Measurements from ENCODE around the gene DLGAP1.
A peak's percentile ranks its signal among the peaks of the same experiment; 100 is the strongest.

Gene DLGAP1

GRCh38 chr18:3541549-3542386 lies 913.3 kb downstream of the DLGAP1 start:
- H3K27ac ChIP-seq (ENCODE audit: insufficient read depth in 1 of 2, low read depth in 1 of 2, low read length in 2 of 2, poor library complexity in 1 of 2, severe bottlenecking in 2 of 2): no peak overlapping the region
- H3K4me1 ChIP-seq (ENCODE audit: control extremely low read depth in 1 of 4, control insufficient read depth in 4 of 4, insufficient read depth in 4 of 4, low read length in 3 of 4): no peaks in the 10 kb centered on the region
- no peak for DNase-seq
- H3K4me3 ChIP-seq (ENCODE audit: control insufficient read depth in 1 of 7, extremely low read depth in 1 of 7, insufficient read depth in 4 of 7, low read depth in 2 of 7, low read length in 6 of 7): no peak overlapping the region
- no peaks in the 10 kb centered on the region for H3K36me3 ChIP-seq (ENCODE audit: control insufficient read depth in 4 of 4, insufficient read depth in 4 of 4, low read length in 3 of 4)
- 100% methylated on average over 3 of the region's 5 CpGs for WGBS (ENCODE audit: insufficient coverage)
- ChIA-PET POLR2A (no interaction called here), CTCF (interaction anchor here (0.6 kb wide), 1 partner anchor 159 kb away, joined by 3 read pairs; no protein-coding TSS in a partner anchor)
- H3K9me3 ChIP-seq (ENCODE audit: control extremely low read depth in 1 of 5, control insufficient read depth in 4 of 5, insufficient read depth in 2 of 5, low read depth in 1 of 5, low read length in 4 of 5): no peaks in the 10 kb centered on the region
- no peaks in the 10 kb centered on the region for H3K27me3 ChIP-seq (replicated peaks in 2 of 5; ENCODE audit: control insufficient read depth in 4 of 5, insufficient read depth in 5 of 5, low read length in 4 of 5)

- no peaks in the 10 kb centered on the region for H3K4me1 ChIP-seq (ENCODE audit: control extremely low read depth in 1 of 4, control insufficient read depth in 4 of 4, insufficient read depth in 4 of 4, low read length in 3 of 4)
- 91% methylated on average over 5 of the region's 6 CpGs for WGBS (ENCODE audit: insufficient coverage)
- no peak for DNase-seq
- H3K27me3 ChIP-seq (replicated peaks in 2 of 5; ENCODE audit: control insufficient read depth in 4 of 5, insufficient read depth in 5 of 5, low read length in 4 of 5): no peaks in the 10 kb centered on the region
- CTCF ChIA-PET: no interaction called here
- H3K36me3 ChIP-seq (ENCODE audit: control insufficient read depth in 4 of 4, insufficient read depth in 4 of 4, low read length in 3 of 4): no peaks in the 10 kb centered on the region
- H3K9me3 ChIP-seq (ENCODE audit: control extremely low read depth in 1 of 5, control insufficient read depth in 4 of 5, insufficient read depth in 2 of 5, low read depth in 1 of 5, low read length in 4 of 5): no peaks in the 10 kb centered on the region
- H3K27ac ChIP-seq (ENCODE audit: insufficient read depth in 1 of 2, low read depth in 1 of 2, low read length in 2 of 2, poor library complexity in 1 of 2, severe bottlenecking in 2 of 2): no peak overlapping the region
- no peak overlapping the region for H3K4me3 ChIP-seq (ENCODE audit: control insufficient read depth in 1 of 7, extremely low read depth in 1 of 7, insufficient read depth in 4 of 7, low read depth in 2 of 7, low read length in 6 of 7)
- POLR2A ChIA-PET: interaction anchor here (0.6 kb wide), 1 partner anchor 86 kb away, joined by 6 read pairs; no protein-coding TSS in a partner anchor
Measured at GRCh38 chr18:3540805-3541548, 914.1 kb downstream of the DLGAP1 start.

- POLR2A ChIA-PET: no interaction called here
- no peaks in the 10 kb centered on the region for H3K27me3 ChIP-seq (replicated peaks in 2 of 5; ENCODE audit: control insufficient read depth in 4 of 5, insufficient read depth in 5 of 5, low read length in 4 of 5)
- DNase-seq: peak in 1 of 3 donors; percentile 6
- CTCF ChIA-PET: interaction anchor here (0.6 kb wide), 1 partner anchor 10 kb away, joined by 3 read pairs; no protein-coding TSS in a partner anchor
- no peaks in the 10 kb centered on the region for H3K36me3 ChIP-seq (ENCODE audit: control insufficient read depth in 4 of 4, insufficient read depth in 4 of 4, low read length in 3 of 4)
- no peak overlapping the region for H3K4me3 ChIP-seq (ENCODE audit: control insufficient read depth in 1 of 7, extremely low read depth in 1 of 7, insufficient read depth in 4 of 7, low read depth in 2 of 7, low read length in 6 of 7)
- H3K27ac ChIP-seq (ENCODE audit: insufficient read depth in 1 of 2, low read depth in 1 of 2, low read length in 2 of 2, poor library complexity in 1 of 2, severe bottlenecking in 2 of 2): no peak overlapping the region
- peaks cover 0 to 2% (median 0%) of the 10 kb centered on the region in 5 experiments for H3K9me3 ChIP-seq (ENCODE audit: control extremely low read depth in 1 of 5, control insufficient read depth in 4 of 5, insufficient read depth in 2 of 5, low read depth in 1 of 5, low read length in 4 of 5)
- H3K4me1 ChIP-seq (ENCODE audit: control extremely low read depth in 1 of 4, control insufficient read depth in 4 of 4, insufficient read depth in 4 of 4, low read length in 3 of 4): no peaks in the 10 kb centered on the region
- 100% methylated on average over 2 of the region's 3 CpGs for WGBS (ENCODE audit: insufficient coverage)
Measured at GRCh38 chr18:3538954-3539617, 916.0 kb downstream of the DLGAP1 start.

DNA sequence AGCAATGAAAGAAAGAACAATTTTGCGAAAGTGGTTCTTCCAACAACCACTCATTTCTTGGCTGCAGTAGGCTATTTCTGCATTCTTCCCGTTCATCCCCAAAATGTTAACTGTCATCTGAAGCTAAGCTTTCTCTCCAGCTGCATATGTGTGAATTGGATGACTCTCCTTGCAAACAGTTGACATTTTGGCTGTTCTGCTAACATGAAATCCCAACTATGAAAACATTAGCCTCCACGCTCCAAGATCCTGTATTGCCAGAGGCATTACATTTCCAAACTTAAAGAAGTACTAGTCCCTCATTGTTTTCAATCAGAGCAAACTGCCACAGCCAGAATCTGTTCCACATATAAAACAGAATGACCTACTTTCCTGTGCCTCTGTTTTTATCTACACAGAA lies 916.7 kb downstream of the DLGAP1 start:
- ChIA-PET CTCF (no interaction called here), POLR2A (no interaction called here)
- H3K27me3 ChIP-seq (replicated peaks in 2 of 5; ENCODE audit: control insufficient read depth in 4 of 5, insufficient read depth in 5 of 5, low read length in 4 of 5): no peaks in the 10 kb centered on the region
- H3K36me3 ChIP-seq (ENCODE audit: control insufficient read depth in 4 of 4, insufficient read depth in 4 of 4, low read length in 3 of 4): no peaks in the 10 kb centered on the region
- no peaks in the 10 kb centered on the region for H3K4me1 ChIP-seq (ENCODE audit: control extremely low read depth in 1 of 4, control insufficient read depth in 4 of 4, insufficient read depth in 4 of 4, low read length in 3 of 4)
- no peak overlapping the region for H3K27ac ChIP-seq (ENCODE audit: insufficient read depth in 1 of 2, low read depth in 1 of 2, low read length in 2 of 2, poor library complexity in 1 of 2, severe bottlenecking in 2 of 2)
- peaks cover 0 to 3% (median 0%) of the 10 kb centered on the region in 5 experiments for H3K9me3 ChIP-seq (ENCODE audit: control extremely low read depth in 1 of 5, control insufficient read depth in 4 of 5, insufficient read depth in 2 of 5, low read depth in 1 of 5, low read length in 4 of 5)
- DNase-seq: no peak
- no peak overlapping the region for H3K4me3 ChIP-seq (ENCODE audit: control insufficient read depth in 1 of 7, extremely low read depth in 1 of 7, insufficient read depth in 4 of 7, low read depth in 2 of 7, low read length in 6 of 7)
- 92% methylated on average over 2 of the region's 3 CpGs for WGBS (ENCODE audit: insufficient coverage)

DNA sequence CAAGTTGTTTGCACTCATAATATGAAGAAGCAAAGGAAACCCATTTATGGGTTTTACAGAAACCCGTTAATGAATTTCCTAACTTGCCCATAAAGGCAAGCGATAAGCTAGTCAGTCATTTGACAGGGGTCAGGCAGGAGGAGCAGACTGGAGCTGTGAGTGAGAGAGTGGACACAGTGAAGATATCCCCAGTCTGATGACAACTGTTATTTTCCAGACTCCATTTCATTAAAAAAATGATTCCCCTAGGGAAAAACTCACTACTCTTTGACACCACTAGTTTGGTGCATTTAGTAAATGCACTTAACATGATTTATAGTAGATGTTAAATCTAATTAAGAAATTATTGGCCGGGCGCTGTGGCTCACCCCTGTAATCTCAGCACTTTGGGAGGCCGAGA lies 924.3 kb downstream of the DLGAP1 start:
- Histone ChIP-seq H3K9me3 (ENCODE audit: control extremely low read depth in 1 of 5, control insufficient read depth in 4 of 5, insufficient read depth in 2 of 5, low read depth in 1 of 5, low read length in 4 of 5) (peaks cover 0 to 3% (median 0%) of the 10 kb centered on the region in 5 experiments), H3K4me3 (ENCODE audit: control insufficient read depth in 1 of 7, extremely low read depth in 1 of 7, insufficient read depth in 4 of 7, low read depth in 2 of 7, low read length in 6 of 7) (no peak overlapping the region), H3K27ac (ENCODE audit: insufficient read depth in 1 of 2, low read depth in 1 of 2, low read length in 2 of 2, poor library complexity in 1 of 2, severe bottlenecking in 2 of 2) (no peak overlapping the region), H3K4me1 (ENCODE audit: control extremely low read depth in 1 of 4, control insufficient read depth in 4 of 4, insufficient read depth in 4 of 4, low read length in 3 of 4) (peaks cover 4 to 13% (median 9%) of the 10 kb centered on the region in 4 experiments), H3K27me3 (replicated peaks in 2 of 5; ENCODE audit: control insufficient read depth in 4 of 5, insufficient read depth in 5 of 5, low read length in 4 of 5) (no peaks in the 10 kb centered on the region), H3K36me3 (ENCODE audit: control insufficient read depth in 4 of 4, insufficient read depth in 4 of 4, low read length in 3 of 4) (no peaks in the 10 kb centered on the region)
- ChIA-PET POLR2A (no interaction called here), CTCF (no interaction called here)
- no peak for DNase-seq
- 100% methylated on average over 5 of the region's 5 CpGs for WGBS (ENCODE audit: insufficient coverage)

GRCh38 chr18:3529601-3530000 lies 925.5 kb downstream of the DLGAP1 start:
- Histone ChIP-seq H3K36me3 (ENCODE audit: control insufficient read depth in 4 of 4, insufficient read depth in 4 of 4, low read length in 3 of 4) (no peaks in the 10 kb centered on the region), H3K27ac (ENCODE audit: insufficient read depth in 1 of 2, low read depth in 1 of 2, low read length in 2 of 2, poor library complexity in 1 of 2, severe bottlenecking in 2 of 2) (no peak overlapping the region), H3K27me3 (replicated peaks in 2 of 5; ENCODE audit: control insufficient read depth in 4 of 5, insufficient read depth in 5 of 5, low read length in 4 of 5) (no peaks in the 10 kb centered on the region), H3K4me3 (ENCODE audit: control insufficient read depth in 1 of 7, extremely low read depth in 1 of 7, insufficient read depth in 4 of 7, low read depth in 2 of 7, low read length in 6 of 7) (no peak overlapping the region), H3K9me3 (ENCODE audit: control extremely low read depth in 1 of 5, control insufficient read depth in 4 of 5, insufficient read depth in 2 of 5, low read depth in 1 of 5, low read length in 4 of 5) (peaks cover 0 to 3% (median 0%) of the 10 kb centered on the region in 5 experiments), H3K4me1 (ENCODE audit: control extremely low read depth in 1 of 4, control insufficient read depth in 4 of 4, insufficient read depth in 4 of 4, low read length in 3 of 4) (peaks cover 4 to 17% (median 12%) of the 10 kb centered on the region in 4 experiments)
- POLR2A ChIA-PET: interaction anchor here (0.6 kb wide), 1 partner anchor 19 kb away, joined by 3 read pairs; no protein-coding TSS in a partner anchor
- WGBS (ENCODE audit: insufficient coverage): 63% methylated on average over 2 of the region's 3 CpGs
- DNase-seq: no peak
- CTCF ChIA-PET: interaction anchor here (0.6 to 1.5 kb wide), 4 partner anchors 10 to 82 kb away, joined by 3 read pairs; no protein-coding TSS in a partner anchor
